GM12801 (cell line): Measurements from ENCODE around the gene AQP12A.

Experiments
- TF ChIP-seq, protein P1 (sequence below): IDR thresholded peaks from one replicate; pipeline ENCODE4 v1.5.1; 2011; ENCODE audit warnings: control low read depth; ENCODE audit not compliant: insufficient read length; ENCODE audit errors: extremely low read depth

The AQP12A gene

DNA sequence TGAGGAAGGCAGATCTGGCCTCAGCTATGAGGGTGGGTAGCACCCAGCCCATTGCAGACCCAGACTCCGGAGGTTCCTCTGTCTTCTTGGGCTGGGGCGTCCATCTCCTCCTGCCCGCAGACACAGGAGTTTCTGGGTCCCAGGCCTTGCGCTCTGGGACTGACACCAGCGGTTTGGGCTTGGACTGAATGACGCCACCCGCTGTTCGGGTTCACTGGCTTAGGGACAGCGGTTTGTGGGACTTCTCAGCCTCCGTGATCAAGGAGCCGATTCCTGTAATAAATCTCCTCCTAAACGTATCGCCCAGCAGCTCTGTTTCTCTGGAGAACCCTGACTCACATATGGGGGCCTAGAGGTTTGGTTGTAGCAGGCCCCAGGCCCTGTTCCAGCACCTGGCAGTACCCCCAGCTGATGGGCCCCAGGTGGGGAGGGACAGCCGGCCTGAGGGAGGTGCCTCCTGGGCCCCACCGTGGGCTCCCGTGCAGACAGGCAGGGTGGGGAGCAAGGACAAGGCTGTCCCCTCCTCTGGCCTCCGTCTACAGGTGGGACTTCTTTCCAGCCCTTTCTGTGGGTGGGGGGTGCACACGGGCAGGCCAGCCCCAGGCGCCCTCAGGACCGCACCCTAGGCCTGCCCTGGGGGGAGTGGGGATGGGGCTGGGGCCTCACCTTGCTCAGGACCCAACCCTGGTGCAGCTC lies 4.5 kb upstream of the AQP12A start:
- TF ChIP-seq, protein P1, sequence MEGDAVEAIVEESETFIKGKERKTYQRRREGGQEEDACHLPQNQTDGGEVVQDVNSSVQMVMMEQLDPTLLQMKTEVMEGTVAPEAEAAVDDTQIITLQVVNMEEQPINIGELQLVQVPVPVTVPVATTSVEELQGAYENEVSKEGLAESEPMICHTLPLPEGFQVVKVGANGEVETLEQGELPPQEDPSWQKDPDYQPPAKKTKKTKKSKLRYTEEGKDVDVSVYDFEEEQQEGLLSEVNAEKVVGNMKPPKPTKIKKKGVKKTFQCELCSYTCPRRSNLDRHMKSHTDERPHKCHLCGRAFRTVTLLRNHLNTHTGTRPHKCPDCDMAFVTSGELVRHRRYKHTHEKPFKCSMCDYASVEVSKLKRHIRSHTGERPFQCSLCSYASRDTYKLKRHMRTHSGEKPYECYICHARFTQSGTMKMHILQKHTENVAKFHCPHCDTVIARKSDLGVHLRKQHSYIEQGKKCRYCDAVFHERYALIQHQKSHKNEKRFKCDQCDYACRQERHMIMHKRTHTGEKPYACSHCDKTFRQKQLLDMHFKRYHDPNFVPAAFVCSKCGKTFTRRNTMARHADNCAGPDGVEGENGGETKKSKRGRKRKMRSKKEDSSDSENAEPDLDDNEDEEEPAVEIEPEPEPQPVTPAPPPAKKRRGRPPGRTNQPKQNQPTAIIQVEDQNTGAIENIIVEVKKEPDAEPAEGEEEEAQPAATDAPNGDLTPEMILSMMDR = no peak

DNA sequence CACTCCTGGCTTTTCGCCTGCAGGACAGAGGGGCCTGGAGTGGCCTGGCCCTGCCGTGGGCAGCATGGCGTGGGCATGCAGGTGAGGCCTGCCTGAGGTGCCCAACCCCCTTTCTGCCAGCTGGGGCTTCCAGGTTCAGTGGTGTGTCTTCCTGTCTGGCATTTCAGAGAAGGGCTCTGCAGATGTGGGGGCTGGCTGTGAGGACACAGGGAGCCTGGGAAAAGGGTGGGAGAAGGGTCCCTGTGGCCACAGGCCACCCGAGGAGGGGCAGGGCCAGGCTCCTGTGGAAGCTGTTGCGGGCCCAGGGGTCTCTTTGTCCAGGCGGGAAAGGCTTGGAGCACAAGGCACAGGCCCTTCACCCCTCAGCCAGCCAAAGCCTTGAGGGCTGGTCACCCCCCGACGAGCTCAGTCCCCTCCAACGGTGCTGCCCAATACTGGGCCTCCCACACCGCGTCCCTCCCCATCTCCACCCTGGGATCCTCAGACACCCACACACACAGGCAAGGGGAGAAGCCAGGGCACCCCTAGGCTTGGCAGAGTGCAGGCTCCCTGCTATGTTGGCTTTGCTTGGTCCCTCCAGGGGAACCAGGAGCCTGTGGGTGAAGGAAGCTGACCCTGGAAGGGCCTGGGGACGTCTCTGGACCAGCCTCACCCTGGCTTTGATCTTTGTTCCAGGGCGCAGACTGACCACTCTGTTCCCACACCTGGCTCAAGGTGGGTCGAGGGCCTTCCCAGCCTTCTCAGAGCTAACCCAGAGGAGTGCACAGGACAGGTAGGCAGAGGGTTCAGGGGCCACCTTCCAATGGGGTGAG lies 3.7 kb upstream of the AQP12A start:
- TF ChIP-seq, protein P1 = no peak

DNA sequence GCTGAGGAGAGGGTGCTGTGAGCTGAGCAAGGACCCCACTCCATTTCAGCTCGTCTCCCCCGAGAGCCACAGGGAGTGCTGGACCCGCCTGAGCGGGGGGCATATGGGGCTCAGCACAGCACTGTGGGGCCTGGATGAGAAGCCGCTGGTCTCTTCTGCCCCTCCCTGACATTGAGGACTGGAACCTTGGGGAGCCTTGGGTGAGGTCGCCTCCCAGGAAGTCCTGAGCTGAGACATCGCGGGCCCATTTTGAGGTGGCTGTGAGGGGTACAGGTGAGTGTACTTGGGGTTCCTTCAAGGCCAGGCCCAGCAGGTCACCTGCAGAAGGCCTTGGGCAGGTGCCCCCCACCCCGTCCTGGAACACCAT lies 3.1 kb upstream of the AQP12A start:
- TF ChIP-seq, protein P1 = no peak

DNA sequence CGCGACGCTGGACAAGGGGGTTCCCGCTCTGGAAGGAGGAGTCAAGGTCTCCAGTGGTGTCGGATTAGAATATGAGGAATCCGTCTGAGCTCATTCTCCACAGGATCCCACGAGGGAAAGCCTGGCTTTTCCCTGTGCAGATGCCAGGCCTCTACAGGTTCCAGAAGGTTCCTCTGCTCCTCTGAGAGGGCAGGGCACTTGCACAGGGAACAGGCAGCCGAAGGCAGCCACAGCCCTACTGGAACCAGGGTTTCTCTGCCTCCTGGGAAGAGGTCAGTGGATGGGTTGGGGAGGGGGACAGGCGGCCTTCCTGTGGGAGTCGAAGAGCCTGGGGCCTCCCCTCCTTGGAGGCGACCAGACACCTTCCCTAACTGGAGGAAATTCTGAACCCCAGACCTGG lies 1.7 kb upstream of the AQP12A start:
- TF ChIP-seq, protein P1 = no peak

DNA sequence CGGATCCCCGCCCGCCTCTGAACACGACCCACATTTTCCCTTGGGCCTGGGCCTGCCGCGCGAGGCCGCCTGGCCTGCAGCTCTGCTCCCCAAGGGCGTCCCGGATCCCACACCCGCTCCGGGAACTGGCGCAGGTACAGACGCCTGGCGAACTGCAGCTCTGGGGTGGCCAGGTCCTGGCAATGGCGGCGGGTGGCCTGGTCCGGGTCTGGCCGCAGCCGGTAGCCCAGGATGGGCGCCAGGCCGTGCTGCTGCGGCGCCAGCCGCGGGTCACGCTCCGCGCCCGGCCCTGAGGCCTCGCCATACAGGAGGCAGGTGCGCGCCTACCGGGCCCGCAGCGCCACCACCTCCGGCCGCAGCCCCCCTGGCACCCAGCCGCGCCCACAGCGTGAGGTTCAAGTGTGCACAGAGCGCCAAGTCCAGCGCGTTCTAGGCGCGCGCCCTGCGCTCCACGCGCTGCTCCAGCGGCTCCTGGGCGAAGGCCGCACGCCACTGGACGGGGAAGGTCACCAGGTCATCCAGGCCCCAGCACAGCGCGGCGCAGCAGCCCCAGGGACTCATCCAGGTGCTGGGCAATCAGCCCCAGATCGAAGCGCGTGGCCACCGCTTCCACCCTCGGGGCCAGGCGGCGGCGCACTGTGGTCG lies 9.5 kb downstream of the AQP12A start:
- TF ChIP-seq, protein P1 = no peak

DNA sequence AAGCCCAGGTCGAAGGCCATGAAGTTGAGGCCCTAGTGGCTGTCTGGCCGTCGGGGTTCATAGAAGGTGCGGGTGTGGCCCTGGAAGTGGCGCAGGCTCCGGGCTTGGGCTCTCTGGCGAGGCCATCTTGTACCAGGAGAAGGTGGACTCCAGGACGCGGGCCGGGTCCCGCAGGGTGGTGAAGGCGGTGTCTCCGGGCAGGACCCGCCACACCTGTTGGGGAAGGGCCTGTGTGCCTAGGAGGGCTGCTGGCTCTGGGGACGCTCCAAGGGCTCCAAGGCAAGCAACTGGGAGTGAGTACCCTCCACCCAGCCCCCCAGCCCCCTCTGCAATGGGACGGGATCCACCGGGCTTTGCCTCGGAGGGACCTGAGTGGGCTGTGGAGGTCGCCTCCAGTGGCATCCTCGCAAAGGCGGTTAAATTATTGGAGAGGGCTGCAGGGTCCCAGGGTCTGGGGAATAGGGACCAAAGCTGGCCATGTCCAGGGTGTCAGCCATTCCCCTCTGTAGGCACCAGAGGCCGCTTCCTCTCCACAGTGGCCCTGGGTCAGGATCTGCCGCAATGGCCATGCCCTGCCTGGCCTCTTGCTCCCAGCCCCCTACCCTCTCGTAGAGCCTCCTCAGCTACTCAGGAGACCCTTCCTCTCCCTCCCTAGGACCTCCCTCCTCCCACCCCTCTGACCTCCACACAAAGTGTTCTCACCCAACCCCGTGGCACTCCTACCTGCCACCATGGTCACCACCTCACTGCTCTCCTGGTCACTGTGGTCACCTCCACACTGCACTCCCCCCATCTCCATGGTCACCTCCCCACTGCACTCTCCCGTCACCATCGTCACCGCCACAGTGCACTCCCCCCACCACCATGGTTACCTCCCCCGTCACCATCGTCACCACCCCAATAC lies 10.3 kb downstream of the AQP12A start:
- TF ChIP-seq, protein P1 = no peak
